Left ventricle myocardium inferior (tissue), 1 donor: ENCODE results near the gene PDK3. TPM values are rescaled to one million over a fixed set of nuclear protein-coding genes. Genes with fewer than 3 reads are reported as not detected.

ENCODE experiments used
- DNase-seq: peaks from one replicate; pipeline ENCODE4 v3.0.0-alpha.2; 2020
- H3K27ac ChIP-seq: fragments of 200-600 bp; replicated peaks from 2 replicates; pipeline ENCODE4 v1.8.0; 2021
- H3K27me3 ChIP-seq: fragments of 200-600 bp; 2 replicates; pipeline ENCODE4 v1.8.0; 2021; ENCODE audit warnings: low read depth
- H3K36me3 ChIP-seq: fragments of 200-600 bp; 2 replicates; pipeline ENCODE4 v1.8.0; 2021
- H3K4me1 ChIP-seq: fragments of 200-600 bp; 2 replicates; pipeline ENCODE4 v1.8.0; 2021
- H3K4me3 ChIP-seq: fragments of 200-600 bp; 2 replicates; pipeline ENCODE4 v1.8.0; 2021; ENCODE audit warnings: mild to moderate bottlenecking, moderate library complexity
- H3K9me3 ChIP-seq: fragments of 200-600 bp; replicated peaks from 2 replicates; pipeline ENCODE4 v1.8.0; 2021
- intact Hi-C: fragments of 100-400 bp; cut with micrococcal nuclease; formaldehyde crosslinking; loops from one replicate; pipeline ENCODE4 v1.11.0; 2022
- total RNA-seq: library from RNA; stranded (reverse); fragmentation: NEBNext Ultra II Directional; extraction: Animal tissue kit (Norgen Biotek cat#: 25700); gene quantifications from one replicate; pipeline ENCODE4 v1.2.1, GENCODE V29; 2021
- TF ChIP-seq, protein P1 (sequence below): fragments of 200-600 bp; IDR thresholded peaks from 2 replicates; pipeline ENCODE4 v1.8.0; 2021; ENCODE audit warnings: antibody characterized with exemption, mild to moderate bottlenecking, borderline replicate concordance
- donor health status: DM: no; HTN: yes; CAD: no; lungs with severe emphysema.

PDK3 gene
- total RNA-seq, 1 donor from 2014 or later: 10.7 TPM

DNA sequence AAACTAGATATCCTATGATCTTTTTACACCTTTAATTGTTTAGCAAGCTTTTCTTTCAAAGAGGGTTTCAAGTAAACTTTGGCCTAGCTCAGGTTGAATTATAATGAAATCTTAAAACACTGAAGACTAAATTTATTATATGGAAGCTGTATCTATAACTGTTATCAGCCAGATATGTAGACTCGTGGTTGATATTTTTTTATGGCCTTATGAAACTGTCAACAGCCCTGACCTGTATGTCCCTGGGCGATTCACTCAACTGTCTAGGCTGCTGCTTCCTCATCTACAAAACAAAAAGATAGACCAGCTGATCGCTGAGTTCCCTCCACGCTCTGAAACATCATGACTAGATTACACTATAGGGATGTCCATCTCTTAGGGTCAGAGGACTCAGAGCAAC, 21.2 kb upstream of the PDK3 start:
- no peaks in the 10 kb centered on the region for H3K36me3 ChIP-seq
- no peaks in the 10 kb centered on the region for H3K4me1 ChIP-seq
- H3K27ac ChIP-seq: no peak overlapping the region
- DNase-seq: no peak
- no peaks in the 10 kb centered on the region for H3K9me3 ChIP-seq
- intact Hi-C loops: no loop called here
- TF ChIP-seq, protein P1, sequence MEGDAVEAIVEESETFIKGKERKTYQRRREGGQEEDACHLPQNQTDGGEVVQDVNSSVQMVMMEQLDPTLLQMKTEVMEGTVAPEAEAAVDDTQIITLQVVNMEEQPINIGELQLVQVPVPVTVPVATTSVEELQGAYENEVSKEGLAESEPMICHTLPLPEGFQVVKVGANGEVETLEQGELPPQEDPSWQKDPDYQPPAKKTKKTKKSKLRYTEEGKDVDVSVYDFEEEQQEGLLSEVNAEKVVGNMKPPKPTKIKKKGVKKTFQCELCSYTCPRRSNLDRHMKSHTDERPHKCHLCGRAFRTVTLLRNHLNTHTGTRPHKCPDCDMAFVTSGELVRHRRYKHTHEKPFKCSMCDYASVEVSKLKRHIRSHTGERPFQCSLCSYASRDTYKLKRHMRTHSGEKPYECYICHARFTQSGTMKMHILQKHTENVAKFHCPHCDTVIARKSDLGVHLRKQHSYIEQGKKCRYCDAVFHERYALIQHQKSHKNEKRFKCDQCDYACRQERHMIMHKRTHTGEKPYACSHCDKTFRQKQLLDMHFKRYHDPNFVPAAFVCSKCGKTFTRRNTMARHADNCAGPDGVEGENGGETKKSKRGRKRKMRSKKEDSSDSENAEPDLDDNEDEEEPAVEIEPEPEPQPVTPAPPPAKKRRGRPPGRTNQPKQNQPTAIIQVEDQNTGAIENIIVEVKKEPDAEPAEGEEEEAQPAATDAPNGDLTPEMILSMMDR: no peak
- no peak overlapping the region for H3K4me3 ChIP-seq
- H3K27me3 ChIP-seq: no peaks in the 10 kb centered on the region

DNA sequence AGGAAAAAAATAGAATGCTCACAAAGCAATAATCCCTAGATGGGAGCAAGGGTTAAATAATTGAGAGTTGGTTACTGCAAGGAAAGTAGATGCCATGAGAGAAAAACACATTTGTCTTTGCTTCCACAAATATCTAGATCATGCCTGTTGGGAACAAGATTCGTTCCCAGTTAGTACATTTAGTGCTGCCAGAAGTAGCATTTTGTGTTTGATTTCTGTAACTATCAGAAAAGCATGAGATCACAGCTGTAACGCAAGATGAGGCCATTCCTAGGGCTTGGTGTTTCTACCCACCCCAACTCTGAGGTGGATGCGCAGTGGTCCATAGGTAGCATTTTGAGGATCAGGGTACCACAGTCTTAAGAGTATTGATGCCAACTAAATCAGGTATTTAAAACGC, 20.4 kb upstream of the PDK3 start:
- no peak for DNase-seq
- Histone ChIP-seq H3K36me3 (no peaks in the 10 kb centered on the region), H3K4me1 (no peaks in the 10 kb centered on the region), H3K4me3 (no peak overlapping the region), H3K27ac (no peak overlapping the region), H3K27me3 (no peaks in the 10 kb centered on the region), H3K9me3 (no peaks in the 10 kb centered on the region)
- intact Hi-C loops: no loop called here
- TF ChIP-seq, protein P1: no peak

DNA sequence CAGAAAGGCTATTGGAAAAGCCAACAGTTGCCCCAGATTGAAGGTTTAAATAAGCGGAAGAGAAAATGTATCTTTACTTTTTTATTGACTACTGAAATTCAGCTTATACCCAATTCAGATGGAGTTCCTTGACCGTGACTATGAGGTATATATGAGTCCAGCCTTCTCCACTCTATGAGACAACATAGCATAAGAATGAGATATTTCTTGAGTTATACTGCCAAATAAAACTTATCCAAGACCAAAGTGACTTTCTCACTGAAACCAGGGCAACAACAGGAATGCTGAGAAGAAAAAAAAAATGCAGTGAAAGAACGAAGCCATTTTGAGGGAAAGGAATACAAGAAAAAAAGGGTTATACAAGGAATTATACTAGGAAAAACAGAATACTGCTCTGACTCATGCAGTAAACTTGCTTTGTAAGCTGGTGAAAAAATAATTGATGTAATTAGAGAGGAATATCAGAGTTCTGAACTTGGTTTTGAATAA, 16.3 kb upstream of the PDK3 start:
- Histone ChIP-seq H3K9me3 (no peaks in the 10 kb centered on the region), H3K27ac (no peak overlapping the region), H3K4me3 (no peak overlapping the region), H3K4me1 (no peaks in the 10 kb centered on the region), H3K27me3 (no peaks in the 10 kb centered on the region), H3K36me3 (no peaks in the 10 kb centered on the region)
- intact Hi-C loops: no loop called here
- TF ChIP-seq, protein P1: no peak
- no peak for DNase-seq

DNA sequence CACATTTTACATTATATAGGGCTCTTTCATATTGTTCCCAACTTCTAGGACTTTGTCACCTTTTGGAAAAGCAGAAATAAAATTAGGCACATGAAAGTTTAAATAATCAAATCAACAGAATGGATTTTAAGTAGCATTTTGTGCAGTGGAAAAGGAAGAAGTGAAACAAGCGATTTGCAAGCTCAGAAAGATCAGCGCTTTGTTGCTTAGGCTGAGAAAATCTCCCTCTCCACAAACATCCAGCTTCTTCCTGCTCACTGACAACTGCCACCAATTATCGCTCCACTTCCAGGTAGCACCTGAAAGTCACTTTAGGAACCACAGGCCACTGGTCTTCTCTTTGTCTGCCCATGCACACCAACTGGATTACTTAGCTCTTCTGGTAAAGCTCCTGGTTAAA, 2.0 kb upstream of the PDK3 start:
- no peaks in the 10 kb centered on the region for H3K9me3 ChIP-seq
- H3K27ac ChIP-seq: no peak overlapping the region
- no peaks in the 10 kb centered on the region for H3K27me3 ChIP-seq
- no peak for DNase-seq
- intact Hi-C loops: no loop called here
- TF ChIP-seq, protein P1: no peak
- H3K36me3 ChIP-seq: no peaks in the 10 kb centered on the region
- no peak overlapping the region for H3K4me3 ChIP-seq
- H3K4me1 ChIP-seq: peaks cover 25% of the 10 kb centered on the region

DNA sequence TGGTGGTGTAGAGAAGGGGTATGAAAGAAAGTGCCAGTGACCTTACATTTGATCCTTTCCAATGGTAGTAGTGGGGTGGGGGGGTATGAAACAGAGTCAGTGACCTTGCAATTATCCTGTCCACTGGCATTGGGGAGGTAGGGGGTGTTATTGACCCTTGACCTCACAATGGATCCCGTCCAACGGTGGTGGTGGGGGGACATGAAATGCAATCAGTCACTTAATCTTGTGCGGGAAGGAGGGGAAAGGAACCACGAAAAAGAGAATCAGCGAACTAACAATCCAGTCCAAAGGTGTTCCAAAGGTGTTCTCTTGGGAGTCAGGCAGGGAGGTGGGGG, 619 bp upstream of the PDK3 start:
- Histone ChIP-seq H3K27me3 (no peaks in the 10 kb centered on the region), H3K4me3 (peak overlapping the region; percentile 81), H3K36me3 (no peaks in the 10 kb centered on the region), H3K9me3 (no peaks in the 10 kb centered on the region), H3K4me1 (peaks cover 25% of the 10 kb centered on the region), H3K27ac (peak overlapping the region; percentile 81)
- intact Hi-C loops: no loop called here
- TF ChIP-seq, protein P1: no peak
- DNase-seq: no peak

DNA sequence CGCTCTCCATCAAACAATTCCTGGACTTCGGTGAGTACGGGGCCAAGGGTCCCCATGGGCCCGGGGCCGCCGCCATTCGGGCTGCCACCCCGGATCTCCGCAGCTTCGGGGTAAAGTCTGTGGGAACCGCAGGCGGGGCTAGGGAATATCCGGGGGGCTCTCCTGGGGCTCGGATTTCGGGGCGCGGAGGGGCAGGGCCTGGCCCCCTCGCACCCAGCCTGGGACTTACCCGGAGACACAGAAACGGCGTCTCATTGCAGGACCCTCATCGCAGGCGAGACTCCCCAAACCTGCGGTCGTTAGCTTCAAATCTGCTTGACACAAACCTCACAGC, 413 bp downstream of the PDK3 start:
- Histone ChIP-seq H3K4me3 (peak overlapping the region; percentile 81), H3K4me1 (peaks cover 25% of the 10 kb centered on the region), H3K27me3 (no peaks in the 10 kb centered on the region), H3K27ac (peak overlapping the region; percentile 81), H3K36me3 (no peaks in the 10 kb centered on the region), H3K9me3 (no peaks in the 10 kb centered on the region)
- intact Hi-C loops: no loop called here
- peak; percentile 15 for DNase-seq
- TF ChIP-seq, protein P1: no peak
